ENCODE measurements around the gene SIRT5.

Gene SIRT5

GRCh38 chr6:13635948-13636658 lies 61.7 kb downstream of the SIRT5 start:
- no peak for DNase-seq (ENCODE audit: low spot score)

DNA sequence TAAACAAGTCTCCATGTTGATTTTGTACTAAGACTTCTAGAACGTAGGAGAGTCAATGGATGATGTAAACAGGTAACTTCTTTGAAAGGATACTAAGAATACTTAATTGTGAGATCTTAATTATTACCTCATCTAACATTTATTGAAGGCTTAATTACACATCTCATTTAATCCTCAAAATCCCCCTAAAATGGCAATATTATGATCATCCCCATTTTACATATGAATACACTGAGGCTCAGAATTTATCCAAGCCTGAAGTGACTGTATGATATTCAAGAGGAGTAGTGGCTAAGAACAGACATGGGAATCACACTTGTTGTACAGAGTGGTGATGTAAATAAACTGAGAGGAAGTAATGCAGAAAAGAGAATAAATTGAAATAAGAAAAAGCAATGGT lies 63.6 kb downstream of the SIRT5 start:
- no peak for DNase-seq (ENCODE audit: low spot score)

- DNase-seq (ENCODE audit: low spot score) = no peak
Measured at GRCh38 chr6:13638626-13639025, 64.2 kb downstream of the SIRT5 start.

DNA sequence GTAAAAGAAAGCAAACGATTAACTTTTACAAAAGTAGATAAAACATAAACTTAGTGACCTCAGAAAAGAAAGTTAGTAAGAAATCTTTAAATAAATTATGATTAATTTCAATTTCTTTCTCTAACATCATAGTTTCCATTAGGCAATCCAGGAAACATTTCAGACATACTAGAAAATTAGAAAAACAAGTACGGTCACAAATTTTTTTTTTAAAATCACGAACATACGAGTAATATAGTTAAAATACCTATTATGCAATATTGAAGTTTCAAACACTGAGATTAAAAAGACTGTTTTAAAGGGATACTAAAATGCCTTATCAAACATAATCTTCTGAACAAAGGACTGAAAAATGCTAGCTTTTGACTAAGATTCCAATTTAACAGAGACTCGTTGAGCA lies 66.9 kb downstream of the SIRT5 start:
- DNase-seq (ENCODE audit: low spot score) = no peak

DNA sequence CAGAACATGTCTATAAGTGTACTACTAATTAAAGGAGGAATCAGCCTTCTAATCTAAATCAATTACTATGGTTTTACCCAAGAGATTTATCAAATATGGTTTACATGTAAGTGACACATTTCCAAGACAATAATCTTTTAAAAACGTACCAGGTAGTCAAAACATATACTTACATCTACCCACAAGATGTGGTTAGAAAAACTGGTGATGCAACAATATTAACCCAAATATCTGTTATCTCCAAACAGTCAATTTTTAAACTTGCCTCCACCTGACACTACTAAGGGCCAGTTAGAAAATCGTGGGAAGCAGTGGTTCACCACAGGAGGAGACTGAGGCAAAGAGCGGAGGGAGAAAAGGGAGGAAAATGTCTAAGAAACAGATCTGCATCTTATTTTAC lies 68.7 kb downstream of the SIRT5 start:
- DNase-seq (ENCODE audit: low spot score) = no peak

DNA sequence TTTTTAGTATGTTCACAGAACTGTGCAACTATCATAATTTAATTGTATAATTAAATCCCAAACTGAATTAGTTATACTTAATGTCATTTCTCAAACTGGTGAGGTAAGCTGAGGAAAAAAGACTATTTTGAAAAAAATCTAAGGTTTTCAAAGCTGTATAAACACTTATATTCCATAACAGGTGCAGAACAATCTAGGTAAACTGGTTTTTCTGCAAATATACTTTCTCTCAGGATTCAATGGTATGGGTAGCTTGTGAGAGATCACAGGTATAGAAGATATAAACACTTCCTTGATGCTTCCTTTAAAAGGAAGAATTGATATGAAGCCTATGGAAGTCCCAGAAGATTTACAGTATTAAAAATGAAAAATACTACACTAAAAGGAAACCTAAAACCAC lies 74.4 kb downstream of the SIRT5 start:
- no peak for DNase-seq (ENCODE audit: low spot score)

DNA sequence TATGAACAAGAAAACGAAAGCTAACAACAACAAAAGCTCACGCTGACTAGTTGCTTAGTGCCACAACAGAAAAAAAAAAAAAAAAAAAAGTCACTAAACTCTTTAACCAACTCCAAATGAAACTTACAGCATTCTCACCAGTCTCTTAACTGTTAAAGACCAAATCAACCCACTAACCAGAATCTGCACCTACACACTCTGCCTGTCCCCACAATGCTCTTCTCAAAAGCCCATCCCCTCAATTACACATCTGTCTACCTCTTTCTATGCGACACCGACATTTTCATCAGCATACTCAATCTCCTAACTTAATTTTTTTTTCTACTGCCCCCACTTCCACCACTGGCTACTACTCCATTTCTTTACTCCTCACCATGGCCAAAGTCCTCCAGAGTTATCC lies 75.0 kb downstream of the SIRT5 start:
- no peak for DNase-seq (ENCODE audit: low spot score)

DNA sequence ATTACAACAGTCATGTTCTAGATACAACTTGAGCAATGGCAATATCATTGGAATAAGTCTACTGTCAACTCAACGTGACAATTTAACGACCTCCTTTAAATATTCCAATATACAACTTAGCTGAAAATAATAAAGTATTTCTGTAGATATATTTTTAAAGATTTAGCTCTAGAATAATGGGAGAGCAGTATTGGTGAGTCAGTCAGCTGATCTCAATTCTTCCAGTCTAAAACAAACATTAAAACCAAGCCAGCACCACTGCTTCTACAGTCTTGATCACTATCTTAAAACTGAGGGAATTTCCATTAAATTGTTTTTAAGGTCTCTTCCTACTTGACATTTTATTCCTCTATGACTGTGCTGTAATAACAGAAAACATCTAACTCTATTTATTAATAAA lies 78.9 kb downstream of the SIRT5 start:
- DNase-seq (ENCODE audit: low spot score) = no peak

GRCh38 chr6:13654496-13654895 lies 80.1 kb downstream of the SIRT5 start:
- DNase-seq (ENCODE audit: low spot score) = no peak

- no peak for DNase-seq (ENCODE audit: low spot score)
Measured at GRCh38 chr6:13655700-13656099, 81.3 kb downstream of the SIRT5 start.

DNA sequence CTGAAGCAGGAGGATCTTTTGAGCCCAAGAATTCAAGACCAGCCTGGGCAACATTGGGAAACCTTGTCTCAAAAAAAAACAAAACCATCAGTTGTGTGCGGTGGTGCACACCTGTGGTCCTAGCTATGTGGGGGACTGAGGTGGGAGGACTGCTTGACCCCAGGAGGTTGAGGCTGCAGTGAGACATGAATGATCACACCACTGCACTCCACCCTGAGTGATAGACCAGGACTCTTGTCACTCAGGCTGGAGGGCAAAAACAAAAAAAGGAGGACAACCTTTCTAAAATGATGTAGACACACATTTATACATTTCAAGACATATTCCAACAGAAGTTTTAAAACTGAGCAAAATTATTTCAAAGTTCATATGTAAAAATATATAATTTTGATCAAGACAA lies 85.9 kb downstream of the SIRT5 start:
- no peak for DNase-seq (ENCODE audit: low spot score)

- no peak for DNase-seq (ENCODE audit: low spot score)
Measured at GRCh38 chr6:13660893-13661292, 86.5 kb downstream of the SIRT5 start.

DNA sequence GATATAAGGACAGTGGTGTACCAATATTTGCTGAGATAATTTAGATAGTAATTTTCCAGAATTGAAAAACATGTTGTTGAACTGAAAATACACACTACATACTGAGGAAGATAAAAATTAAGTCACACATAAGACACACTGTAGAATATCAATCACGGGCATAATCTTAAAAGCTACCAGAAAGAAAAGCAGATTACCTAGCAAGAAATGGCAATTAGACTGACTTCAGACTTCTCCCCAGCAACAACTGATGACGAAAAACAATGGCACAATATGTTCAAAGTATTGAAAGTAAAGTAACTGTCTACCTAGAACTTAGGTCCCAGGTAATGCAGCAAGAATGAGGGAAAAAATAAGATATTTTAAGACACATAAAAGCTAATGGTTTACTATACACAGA lies 87.2 kb downstream of the SIRT5 start:
- DNase-seq (ENCODE audit: low spot score) = no peak

DNA sequence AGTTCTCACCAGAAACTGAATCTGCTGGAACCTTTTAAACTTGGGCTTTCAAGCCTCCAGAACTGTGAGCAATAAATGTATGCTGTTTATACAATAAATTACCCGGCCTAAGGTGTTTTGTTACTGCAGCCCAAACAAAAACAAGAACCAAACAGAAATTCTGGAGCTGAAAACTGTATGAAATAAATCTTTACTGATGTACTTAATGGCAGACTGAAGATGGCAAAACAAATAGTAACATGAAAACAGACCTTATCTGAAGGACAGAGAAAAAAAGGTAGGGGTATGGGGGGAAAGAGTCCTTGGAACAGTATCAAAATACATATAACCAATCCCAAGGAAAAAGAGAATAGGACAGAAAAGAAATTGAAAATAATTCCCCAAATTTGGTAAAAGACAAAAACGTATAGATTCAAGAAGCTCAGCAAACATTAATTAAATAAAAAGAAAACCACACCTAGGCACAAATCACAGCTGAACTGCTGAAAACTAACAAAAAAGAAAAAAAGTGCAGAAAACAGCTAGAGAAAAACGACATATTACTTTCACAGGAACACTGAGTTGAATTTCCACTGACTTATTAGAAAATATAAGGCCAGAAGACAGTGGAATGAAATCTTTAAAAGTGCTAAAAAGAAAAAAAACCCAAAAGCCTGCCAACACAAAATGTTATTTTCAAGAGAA lies 88.4 kb downstream of the SIRT5 start:
- no peak for DNase-seq (ENCODE audit: low spot score)

DNA sequence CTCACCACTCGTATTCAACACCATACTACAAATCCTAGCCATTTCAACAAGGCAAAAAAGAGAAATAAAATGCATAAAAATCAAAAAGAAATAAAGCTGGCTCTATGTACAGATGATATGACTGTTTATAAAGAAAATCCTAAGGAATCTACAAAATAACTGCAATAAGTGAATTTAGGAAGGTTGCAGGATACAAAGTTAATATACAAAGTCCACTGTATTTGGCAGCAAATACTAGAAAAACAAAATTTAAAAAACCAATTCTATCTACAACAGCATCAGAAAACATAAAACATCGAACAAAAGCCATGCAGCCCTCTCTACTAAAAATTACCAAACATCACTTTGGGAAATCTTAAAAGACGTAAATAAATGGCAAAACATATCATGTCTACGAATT lies 89.6 kb downstream of the SIRT5 start:
- no peak for DNase-seq (ENCODE audit: low spot score)

Data from activated CD4-positive, alpha-beta T cell treated with anti-CD3 and anti-CD28 coated beads, Interleukin-2, Interleukin-4, amounts not matched to agents 100 ng/mL and 50 ng/mL, durations not matched to agents 16 hours and 8 hours (primary cell).